ENCODE results near the gene HCRTR1.

DNA sequence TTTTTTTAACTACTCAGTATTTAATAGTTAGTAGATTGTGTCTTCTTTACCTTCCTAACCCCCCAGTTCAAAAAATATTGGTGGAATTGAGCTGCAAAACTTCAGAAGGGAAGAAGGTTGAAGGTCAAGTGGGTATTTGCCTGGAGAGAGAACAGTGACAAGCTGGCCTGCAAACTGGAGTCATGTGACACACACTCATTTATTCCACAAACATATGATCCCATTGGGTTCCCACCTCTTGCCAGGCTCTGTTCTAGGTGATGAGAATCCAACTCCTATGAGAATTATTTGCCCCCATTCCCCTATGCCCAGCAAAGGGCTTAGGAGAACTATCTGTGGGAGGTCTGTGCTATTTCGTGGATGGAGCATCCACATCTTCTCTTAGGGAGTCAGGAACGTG lies 30.7 kb downstream of the HCRTR1 start:
- TF ChIP-seq POLR2A (IDR thresholded peaks at IDR 0.05; ENCODE audit: low read depth, low read length) (no peak), POLR2AphosphoS5 (IDR thresholded peaks at IDR 0.05; ENCODE audit: low read depth, low read length) (no peak), TAF1 (IDR thresholded peaks at IDR 0.05; ENCODE audit: low read depth, low read length) (no peak), SPI1 (IDR thresholded peaks at IDR 0.05; ENCODE audit: low read depth, low read length) (no peak), POU2F2 (IDR thresholded peaks at IDR 0.05; ENCODE audit: low read depth, low read length) (no peak)
